HepG2 (cell line): ENCODE measurements around the gene FOXA1. TPM values are rescaled to one million over a fixed set of nuclear protein-coding genes. Genes with fewer than 3 reads are reported as not detected.
A peak's percentile ranks its signal among the peaks of the same experiment; 100 is the strongest.

ENCODE experiments used
- AKAP8 ChIP-seq: sonication (generic); formaldehyde crosslinking; IDR thresholded peaks from 2 replicates; pipeline ENCODE4 v1.5.1; 2020; ENCODE audit warnings: mild to moderate bottlenecking, missing genetic modification reagents
- BORCS8-MEF2B ChIP-seq: sonication (generic); formaldehyde crosslinking; IDR thresholded peaks from 2 replicates; pipeline ENCODE4 v1.8.0; 2022; ENCODE audit warnings: mild to moderate bottlenecking, missing genetic modification reagents
- CC2D1A ChIP-seq: sonication (generic); formaldehyde crosslinking; IDR thresholded peaks from 2 replicates; pipeline ENCODE4 v1.8.1; 2023; ENCODE audit warnings: mild to moderate bottlenecking, missing genetic modification reagents
- CENPBD1 ChIP-seq: sonication (generic); formaldehyde crosslinking; IDR thresholded peaks from 2 replicates; pipeline ENCODE4 v1.8.0; 2022; ENCODE audit warnings: missing genetic modification reagents, low read depth, mild to moderate bottlenecking, borderline replicate concordance
- ESRRA ChIP-seq: sonication (generic); formaldehyde crosslinking; IDR thresholded peaks from 2 replicates; pipeline ENCODE4 v1.5.1; 2020; ENCODE audit warnings: mild to moderate bottlenecking, low read depth, missing genetic modification reagents
- EZH2 ChIP-seq: conservative IDR thresholded peaks from 2 replicates; pipeline ENCODE4 v1.6.1; 2012; ENCODE audit warnings: mild to moderate bottlenecking, low read depth, low read length, moderate library complexity
- FOXO1 ChIP-seq: sonication (generic); formaldehyde crosslinking; IDR thresholded peaks from 2 replicates; pipeline ENCODE4 v1.4.0; 2020; ENCODE audit warnings: missing genetic modification reagents
- GATAD2A ChIP-seq: IDR thresholded peaks from 2 replicates; pipeline ENCODE4 v1.6.1; 2016
- HDAC2 ChIP-seq: sonication (generic); formaldehyde crosslinking; IDR thresholded peaks from 2 replicates; pipeline ENCODE4 v1.4.0; 2020; ENCODE audit warnings: missing genetic modification reagents
- MED1 ChIP-seq: sonication (generic); formaldehyde crosslinking; IDR thresholded peaks from 2 replicates; pipeline ENCODE4 v1.4.0; 2020; ENCODE audit warnings: missing genetic modification reagents
- SMARCC2 ChIP-seq: fragments of 450-650 bp; IDR thresholded peaks from 2 replicates; pipeline ENCODE4 v1.6.1; 2017; ENCODE audit warnings: antibody characterized with exemption, mild to moderate bottlenecking
- TEAD3 ChIP-seq: optimal IDR thresholded peaks from 2 replicates; pipeline ENCODE3; 2016; ENCODE audit warnings: borderline replicate concordance
- THAP11 ChIP-seq: IDR thresholded peaks from 2 replicates; pipeline ENCODE4 v1.6.1; 2016; ENCODE audit warnings: missing biosample characterization, missing genetic modification reagents
- ZBTB39 ChIP-seq: sonication (generic); formaldehyde crosslinking; IDR thresholded peaks from 2 replicates; pipeline ENCODE4 v1.5.0; 2020; ENCODE audit warnings: missing genetic modification reagents
- ZNF138 ChIP-seq: sonication (generic); formaldehyde crosslinking; IDR thresholded peaks from 2 replicates; pipeline ENCODE4 v1.5.0; 2020; ENCODE audit warnings: mild to moderate bottlenecking, low read depth, missing genetic modification reagents
- ZNF20 ChIP-seq: sonication (generic); formaldehyde crosslinking; IDR thresholded peaks from 2 replicates; pipeline ENCODE4 v1.4.0; 2020; ENCODE audit warnings: mild to moderate bottlenecking, moderate library complexity, missing genetic modification reagents
- ZNF235 ChIP-seq: sonication (generic); formaldehyde crosslinking; IDR thresholded peaks from 2 replicates; pipeline ENCODE4 v1.8.1; 2023; ENCODE audit warnings: mild to moderate bottlenecking, missing genetic modification reagents, borderline replicate concordance
- ZNF274 ChIP-seq: sonication (generic); formaldehyde crosslinking; IDR thresholded peaks from 2 replicates; pipeline ENCODE4 v1.5.1; 2020; ENCODE audit warnings: mild to moderate bottlenecking, missing genetic modification reagents
- ZNF276 ChIP-seq: sonication (generic); formaldehyde crosslinking; IDR thresholded peaks from 2 replicates; pipeline ENCODE4 v1.4.0; 2020; ENCODE audit warnings: mild to moderate bottlenecking, low read depth, missing genetic modification reagents
- ZNF33A ChIP-seq: sonication (generic); formaldehyde crosslinking; IDR thresholded peaks from 2 replicates; pipeline ENCODE4 v1.5.1; 2020; ENCODE audit warnings: missing genetic modification reagents, mild to moderate bottlenecking, moderate library complexity, borderline replicate concordance
- ZNF660 ChIP-seq: sonication (generic); formaldehyde crosslinking; IDR thresholded peaks from 2 replicates; pipeline ENCODE4 v1.5.1; 2020; ENCODE audit warnings: mild to moderate bottlenecking, low read depth, missing genetic modification reagents, borderline replicate concordance
- ZSCAN25 ChIP-seq: sonication (generic); formaldehyde crosslinking; IDR thresholded peaks from 2 replicates; pipeline ENCODE4 v1.8.0; 2022; ENCODE audit warnings: mild to moderate bottlenecking, missing genetic modification reagents
- ZZZ3 ChIP-seq: sonication (generic); formaldehyde crosslinking; IDR thresholded peaks from 2 replicates; pipeline ENCODE4 v1.4.0; 2020; ENCODE audit warnings: missing genetic modification reagents, mild to moderate bottlenecking, borderline replicate concordance
- polyA plus RNA-seq, 8 experiments: library from polyadenylated mRNA; depleted of rRNA in 3 of 8; stranded (reverse) in 7 of 8; unstranded in 1 of 8; fragments of >200 nt; fragmentation: Illumina TruSeq in 4 of 8; extraction: Trizol in 4 of 8; gene quantifications; 2 replicates each; pipeline versions ENCODE4 v1.2.1 to v1.2.3, GENCODE V29; 2011 to 2016; ENCODE audit warnings: low read depth in 4 of 8, missing spikeins in 1 of 8, mixed read lengths in 1 of 8; ENCODE audit not compliant: insufficient read depth in 1 of 8
- total RNA-seq, 5 experiments: library from RNA; depleted of rRNA; stranded (reverse); fragments of >200 nt; fragmentation: Illumina TruSeq; extraction: Trizol; gene quantifications; 2 replicates each; pipeline ENCODE4 v1.2.3, GENCODE V29; 2016; ENCODE audit warnings: low read depth in 1 of 5
- TF ChIP-seq, protein P1 (sequence below): sonication (generic); formaldehyde crosslinking; IDR thresholded peaks from 2 replicates; pipeline ENCODE4 v1.5.0; 2020; ENCODE audit warnings: missing genetic modification reagents, mild to moderate bottlenecking, borderline replicate concordance
- TF ChIP-seq, protein P2 (sequence below): sonication (generic); formaldehyde crosslinking; IDR thresholded peaks from 2 replicates; pipeline ENCODE4 v1.4.0; 2020; ENCODE audit warnings: missing genetic modification reagents
- TF ChIP-seq, protein P3 (sequence below): sonication (generic); formaldehyde crosslinking; IDR thresholded peaks from 2 replicates; pipeline ENCODE4 v1.8.1; 2023; ENCODE audit warnings: mild to moderate bottlenecking, missing genetic modification reagents

FOXA1 gene
- total and polyA plus RNA-seq, 2 of the 13 experiments (the other 11 are each of a cell fraction or from before 2014, with no cell fraction given): 43.4 to 58.6 TPM

- TF ChIP-seq CC2D1A (CRISPR knock-in tag): no peak
- TF ChIP-seq TEAD3 (CRISPR knock-in tag): no peak
- TF ChIP-seq ZSCAN25: no peak
- TF ChIP-seq CENPBD1: no peak
- TF ChIP-seq, protein P1, sequence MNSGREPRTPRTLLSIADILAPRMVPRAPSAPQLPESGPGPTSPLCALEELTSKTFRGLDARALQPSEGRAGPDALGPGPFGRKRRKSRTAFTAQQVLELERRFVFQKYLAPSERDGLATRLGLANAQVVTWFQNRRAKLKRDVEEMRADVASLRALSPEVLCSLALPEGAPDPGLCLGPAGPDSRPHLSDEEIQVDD (CRISPR knock-in tag): no peak
- TF ChIP-seq, protein P2, sequence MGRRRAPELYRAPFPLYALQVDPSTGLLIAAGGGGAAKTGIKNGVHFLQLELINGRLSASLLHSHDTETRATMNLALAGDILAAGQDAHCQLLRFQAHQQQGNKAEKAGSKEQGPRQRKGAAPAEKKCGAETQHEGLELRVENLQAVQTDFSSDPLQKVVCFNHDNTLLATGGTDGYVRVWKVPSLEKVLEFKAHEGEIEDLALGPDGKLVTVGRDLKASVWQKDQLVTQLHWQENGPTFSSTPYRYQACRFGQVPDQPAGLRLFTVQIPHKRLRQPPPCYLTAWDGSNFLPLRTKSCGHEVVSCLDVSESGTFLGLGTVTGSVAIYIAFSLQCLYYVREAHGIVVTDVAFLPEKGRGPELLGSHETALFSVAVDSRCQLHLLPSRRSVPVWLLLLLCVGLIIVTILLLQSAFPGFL (CRISPR knock-in tag): no peak
- no peak for TF ChIP-seq ZNF274 (CRISPR knock-in tag)
- no peak for TF ChIP-seq GATAD2A (CRISPR knock-in tag)
- TF ChIP-seq THAP11 (CRISPR knock-in tag): no peak
- TF ChIP-seq ZZZ3: no peak
- no peak for TF ChIP-seq ZNF20 (CRISPR knock-in tag)
- TF ChIP-seq FOXO1 (CRISPR knock-in tag): no peak
- TF ChIP-seq HDAC2: no peak
- no peak for TF ChIP-seq ZNF235 (CRISPR knock-in tag)
- TF ChIP-seq ZNF138 (CRISPR knock-in tag): no peak
- no peak for TF ChIP-seq SMARCC2
- no peak for TF ChIP-seq ZNF660
- TF ChIP-seq ESRRA (CRISPR knock-in tag): no peak
- no peak for TF ChIP-seq ZNF33A (CRISPR knock-in tag)
- no peak for TF ChIP-seq BORCS8-MEF2B (CRISPR knock-in tag)
- TF ChIP-seq, protein P3, sequence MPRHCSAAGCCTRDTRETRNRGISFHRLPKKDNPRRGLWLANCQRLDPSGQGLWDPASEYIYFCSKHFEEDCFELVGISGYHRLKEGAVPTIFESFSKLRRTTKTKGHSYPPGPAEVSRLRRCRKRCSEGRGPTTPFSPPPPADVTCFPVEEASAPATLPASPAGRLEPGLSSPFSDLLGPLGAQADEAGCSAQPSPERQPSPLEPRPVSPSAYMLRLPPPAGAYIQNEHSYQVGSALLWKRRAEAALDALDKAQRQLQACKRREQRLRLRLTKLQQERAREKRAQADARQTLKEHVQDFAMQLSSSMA (CRISPR knock-in tag): no peak
- TF ChIP-seq ZNF276: no peak
- TF ChIP-seq ZBTB39 (CRISPR knock-in tag): no peak
- TF ChIP-seq MED1 (CRISPR knock-in tag): peak; percentile 30; the same call in 1 of the 2 replicates
- no peak for TF ChIP-seq AKAP8 (CRISPR knock-in tag)
- TF ChIP-seq EZH2: no peak
These were observed 2.5 kb upstream of the FOXA1 start (continued) for GRCh38 chr14:37597538-37597913.
